Liver (tissue), 9 donors: ENCODE data around the gene B3GALNT1. TPM values are rescaled to one million over a fixed set of nuclear protein-coding genes. Genes with fewer than 3 reads are reported as not detected.
A peak's percentile ranks its signal among the peaks of the same experiment; 100 is the strongest.

Experiments
- DNase-seq: peaks from one replicate; pipeline ENCODE4 v3.0.0-alpha.2; 2017; ENCODE audit warnings: low spot score
- H3K27ac ChIP-seq, 2 donors: one replicate each; pipeline ENCODE4 v1.7.0; 2013; ENCODE audit warnings: inconsistent platforms in 2 of 2, low read length in 2 of 2, control low read depth in 1 of 2, low read depth in 1 of 2, mild to moderate bottlenecking in 1 of 2
- H3K27me3 ChIP-seq, 4 donors: one replicate each; pipeline versions ENCODE4 v1.6.1 to v1.7.0; 2013; ENCODE audit warnings: low read length in 3 of 4, inconsistent platforms in 1 of 4, mild to moderate bottlenecking in 1 of 4, moderate library complexity in 1 of 4; ENCODE audit not compliant: control insufficient read depth in 4 of 4, insufficient read depth in 4 of 4
- H3K36me3 ChIP-seq, 4 donors: one replicate each; pipeline versions ENCODE4 v1.6.1 to v1.7.0; 2013; ENCODE audit warnings: low read length in 3 of 4, mild to moderate bottlenecking in 3 of 4, low read depth in 1 of 4, moderate library complexity in 1 of 4; ENCODE audit not compliant: control insufficient read depth in 4 of 4, insufficient read depth in 3 of 4
- H3K4me1 ChIP-seq, 4 donors: one replicate each; pipeline versions ENCODE4 v1.6.1 to v1.7.0; 2013; ENCODE audit warnings: low read length in 3 of 4, mild to moderate bottlenecking in 3 of 4, moderate library complexity in 1 of 4; ENCODE audit not compliant: control insufficient read depth in 4 of 4, insufficient read depth in 4 of 4
- H3K4me3 ChIP-seq, 3 donors: one replicate each; pipeline versions ENCODE4 v1.6.1 to v1.7.0; 2013; ENCODE audit warnings: low read length in 3 of 3, control low read depth in 1 of 3, low read depth in 1 of 3, mild to moderate bottlenecking in 1 of 3
- H3K9ac ChIP-seq, 2 donors: one replicate each; pipeline ENCODE4 v1.7.0; 2013; ENCODE audit warnings: low read length in 2 of 2, mild to moderate bottlenecking in 2 of 2, moderate library complexity in 2 of 2, control low read depth in 1 of 2, low read depth in 1 of 2
- H3K9me3 ChIP-seq, 4 donors: one replicate each; pipeline versions ENCODE4 v1.6.1 to v1.7.0; 2013; ENCODE audit warnings: low read length in 3 of 4; ENCODE audit not compliant: control insufficient read depth in 4 of 4
- CTCF ChIP-seq: fragments of 150-350 bp; IDR thresholded peaks from 2 replicates; pipeline ENCODE4 v1.5.1; 2017; ENCODE audit warnings: improper control_type of control experiment, low read depth, low read length; ENCODE audit not compliant: missing input control
- FOXA1 ChIP-seq: IDR thresholded peaks from 2 replicates; pipeline ENCODE4 v1.6.1; 2016; ENCODE audit warnings: antibody characterized with exemption
- GABPA ChIP-seq, 2 donors: IDR thresholded peaks in 1 of 2; conservative IDR thresholded peaks in 1 of 2; 2 replicates each; pipeline ENCODE4 v1.6.1; 2016; ENCODE audit warnings: antibody characterized with exemption in 2 of 2, mild to moderate bottlenecking in 1 of 2, moderate library complexity in 1 of 2
- HNF4G ChIP-seq: IDR thresholded peaks from 2 replicates; pipeline ENCODE4 v1.6.1; 2016; ENCODE audit warnings: antibody characterized with exemption
- MAX ChIP-seq: IDR thresholded peaks from 2 replicates; pipeline ENCODE4 v1.6.1; 2016; ENCODE audit warnings: antibody characterized with exemption
- NR2F2 ChIP-seq: IDR thresholded peaks from 2 replicates; pipeline ENCODE4 v1.6.1; 2016; ENCODE audit warnings: antibody characterized with exemption
- RAD21 ChIP-seq, 2 donors: IDR thresholded peaks; 2 replicates each; pipeline ENCODE4 v1.6.1; 2016; ENCODE audit warnings: antibody characterized with exemption in 2 of 2, mild to moderate bottlenecking in 2 of 2
- TAF1 ChIP-seq: conservative IDR thresholded peaks from 2 replicates; pipeline ENCODE4 v1.6.1; 2016; ENCODE audit warnings: antibody characterized with exemption, mild to moderate bottlenecking
- YY1 ChIP-seq: IDR thresholded peaks from 2 replicates; pipeline ENCODE4 v1.6.1; 2016; ENCODE audit warnings: antibody characterized with exemption, mild to moderate bottlenecking
- ZBTB33 ChIP-seq: IDR thresholded peaks from 2 replicates; pipeline ENCODE4 v1.6.1; 2016; ENCODE audit warnings: antibody characterized with exemption
- WGBS: extraction: QIAGEN DNeasy Blood & Tissue Kit; methylation state at CpG from one replicate; pipeline ENCODE4 v1.1.7; 2013; 5-methylcytosine and 5-hydroxymethylcytosine counted together
- polyA plus RNA-seq, 2 donors: library from polyadenylated mRNA; stranded (reverse) in 1 of 2; unstranded in 1 of 2; fragments of 200-250 nt in 1 of 2; fragments of >200 nt in 1 of 2; fragmentation: Nextera tagmentation in 1 of 2; extraction: Ambion mirVana in 1 of 2; gene quantifications; one replicate each; pipeline versions ENCODE4 v1.2.1 to v1.2.3, GENCODE V29; 2013 to 2015
- total RNA-seq, 2 donors: library from RNA; depleted of rRNA; stranded (reverse); fragments of >200 nt; gene quantifications; one replicate each; pipeline ENCODE4 v1.2.3, GENCODE V29; 2014
- TF ChIP-seq, protein P1 (sequence below): IDR thresholded peaks from 2 replicates; pipeline ENCODE4 v1.6.1; 2016; ENCODE audit warnings: antibody characterized with exemption
- donor health status: healthy.
- donor health status: healthy.
- donor health status: healthy.
- donor health status: healthy.
- donor health status: healthy.

B3GALNT1 gene
- total and polyA plus RNA-seq, 4 donors, result 0.56 to 23.7 (median 1.00) TPM

DNA sequence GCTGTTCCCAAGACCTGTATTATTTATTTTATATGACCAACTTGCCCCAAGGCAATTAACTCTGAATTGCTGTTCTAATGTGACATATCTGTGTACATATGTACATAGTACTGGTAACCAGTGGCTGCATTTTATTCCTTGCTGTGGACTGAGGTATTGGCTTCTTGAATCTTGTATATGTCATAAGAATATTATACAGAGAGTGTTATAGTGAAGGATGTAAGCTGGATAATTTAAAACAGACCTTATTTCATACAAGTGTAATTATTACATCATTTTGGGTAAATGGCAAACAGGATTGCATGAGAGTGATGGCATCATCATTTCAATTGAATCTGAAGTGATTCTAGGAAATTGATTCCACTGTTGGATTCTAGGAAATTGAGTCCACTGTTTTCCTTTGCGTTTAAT, 32.9 kb downstream of the B3GALNT1 start:
- Histone ChIP-seq H3K9ac (no peak overlapping the region), H3K4me3 (no peak overlapping the region), H3K4me1 (no peaks in the 10 kb centered on the region), H3K9me3 (no peaks in the 10 kb centered on the region), H3K36me3 (peaks cover 0 to 4% (median 0%) of the 10 kb centered on the region in 4 donors), H3K27ac (no peak overlapping the region), H3K27me3 (no peaks in the 10 kb centered on the region)
- WGBS, result 25% methylated on average over 1 of the region's 1 CpG
- no peak for TF ChIP-seq ZBTB33
- TF ChIP-seq, protein P1, sequence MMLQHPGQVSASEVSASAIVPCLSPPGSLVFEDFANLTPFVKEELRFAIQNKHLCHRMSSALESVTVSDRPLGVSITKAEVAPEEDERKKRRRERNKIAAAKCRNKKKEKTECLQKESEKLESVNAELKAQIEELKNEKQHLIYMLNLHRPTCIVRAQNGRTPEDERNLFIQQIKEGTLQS, result peak; percentile 73
- TF ChIP-seq MAX, result no peak
- DNase-seq, result no peak

DNA sequence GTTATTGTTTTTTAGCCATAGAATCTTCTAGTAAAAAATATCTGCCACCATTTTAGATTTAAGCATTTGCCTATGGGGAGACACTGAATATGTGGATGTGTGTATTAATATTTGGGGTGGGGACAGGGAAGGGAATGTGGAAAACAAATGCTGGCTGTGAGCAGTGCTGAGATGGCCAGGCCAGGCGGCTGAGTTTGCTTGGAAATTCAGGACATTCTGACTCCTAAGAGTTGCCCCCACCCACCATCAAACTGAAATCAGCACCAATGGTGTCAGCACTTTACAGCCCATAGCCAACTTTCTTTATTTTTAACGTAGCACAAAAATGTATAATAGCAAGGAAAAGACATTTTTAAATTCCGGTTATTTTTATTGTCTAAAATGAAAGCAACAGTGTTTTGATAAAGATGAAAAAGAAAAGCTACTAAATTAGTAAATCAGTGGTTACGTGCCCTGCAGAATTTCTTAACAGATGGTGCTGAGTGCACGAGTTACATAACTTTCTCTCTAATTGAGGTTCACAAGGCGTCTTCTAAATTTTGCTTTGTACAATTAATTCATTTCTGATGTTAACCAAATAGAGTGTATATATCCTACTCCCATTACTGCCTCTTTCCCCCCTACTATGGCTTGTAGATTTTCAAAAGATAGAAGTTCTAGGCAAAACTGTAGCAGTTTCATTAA, 34.0 kb downstream of the B3GALNT1 start:
- no peak overlapping the region for H3K27ac ChIP-seq
- TF ChIP-seq, protein P1, result no peak
- no peak for TF ChIP-seq YY1
- TF ChIP-seq CTCF, result no peak
- no peak overlapping the region for H3K9ac ChIP-seq
- no peaks in the 10 kb centered on the region for H3K4me1 ChIP-seq
- no peak for DNase-seq
- H3K27me3 ChIP-seq, result no peaks in the 10 kb centered on the region
- WGBS, result 90% methylated on average over 6 of the region's 6 CpGs
- no peaks in the 10 kb centered on the region for H3K9me3 ChIP-seq
- peaks cover 0 to 4% (median 0%) of the 10 kb centered on the region in 4 donors for H3K36me3 ChIP-seq
- no peak overlapping the region for H3K4me3 ChIP-seq

DNA sequence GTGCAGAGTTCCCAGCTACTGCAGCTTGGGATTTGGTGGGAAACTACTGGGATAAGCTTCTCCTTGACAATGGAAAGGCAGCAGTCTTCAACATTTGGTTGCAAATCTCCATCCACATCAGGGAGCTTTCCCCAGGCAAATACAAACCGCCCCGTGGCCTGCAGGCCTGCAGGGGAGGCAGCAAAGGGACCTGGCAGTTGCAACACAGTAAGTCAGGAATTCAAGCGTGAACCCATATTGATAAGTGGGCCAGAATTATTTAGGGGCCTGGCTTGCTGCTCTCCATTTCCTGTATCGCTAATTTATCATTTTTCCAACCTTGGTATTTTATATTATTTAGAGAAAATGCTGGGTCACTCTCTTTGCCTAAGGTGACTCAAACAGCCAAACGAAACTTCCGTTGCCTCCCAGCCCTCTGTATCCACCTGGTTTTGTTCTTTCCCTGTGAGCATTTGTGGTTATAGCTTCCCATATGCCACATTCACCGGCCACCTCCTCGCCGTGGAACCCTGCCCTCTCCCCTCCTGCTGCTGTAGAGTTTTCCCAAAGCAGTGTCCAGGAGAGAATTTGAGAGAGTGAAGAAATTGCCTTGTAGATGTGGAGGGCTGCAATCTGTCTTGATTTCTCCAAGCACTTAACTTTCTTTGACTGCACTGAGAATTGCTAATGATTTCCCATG, 34.8 kb downstream of the B3GALNT1 start:
- Histone ChIP-seq H3K9ac (no peak overlapping the region), H3K36me3 (peaks cover 0 to 4% (median 0%) of the 10 kb centered on the region in 4 donors), H3K27me3 (no peaks in the 10 kb centered on the region), H3K4me1 (no peaks in the 10 kb centered on the region), H3K4me3 (no peak overlapping the region), H3K27ac (no peak overlapping the region), H3K9me3 (no peaks in the 10 kb centered on the region)
- TF ChIP-seq RAD21 (IDR thresholded peaks at IDR 0.05), result no peak
- no peak for TF ChIP-seq TAF1
- TF ChIP-seq FOXA1, result no peak
- TF ChIP-seq YY1, result no peak
- TF ChIP-seq GABPA (IDR thresholded peaks at IDR 0.05 in 1 of 2, conservative IDR thresholded peaks at IDR 0.05 in 1 of 2), result no peak
- no peak for TF ChIP-seq HNF4G
- TF ChIP-seq NR2F2, result no peak
- no peak for TF ChIP-seq CTCF
- TF ChIP-seq ZBTB33, result no peak
- no peak for TF ChIP-seq MAX
- no peak for DNase-seq
- WGBS, result 93% methylated on average over 9 of the region's 9 CpGs
